Dermis blood vessel endothelial cell (primary cell): ENCODE measurements around the gene UBA6. TPM values are rescaled to one million over a fixed set of nuclear protein-coding genes. Genes with fewer than 3 reads are reported as not detected.
"Not testable (repeated sequence)": the region's sequence is repeated elsewhere in the genome, so short reads cannot be mapped to it uniquely, and the experiment has no call there.

ENCODE experiments used
- DNase-seq: peaks from one replicate; pipeline ENCODE4 v3.0.0; 2010
- total RNA-seq: library from RNA; depleted of rRNA; stranded (reverse); fragments of >200 nt; gene quantifications from 2 replicates; pipeline ENCODE4 v1.2.3, GENCODE V29; 2014

The UBA6 gene
- total RNA-seq, 1 donor from 2014 or later: 262 TPM

DNA sequence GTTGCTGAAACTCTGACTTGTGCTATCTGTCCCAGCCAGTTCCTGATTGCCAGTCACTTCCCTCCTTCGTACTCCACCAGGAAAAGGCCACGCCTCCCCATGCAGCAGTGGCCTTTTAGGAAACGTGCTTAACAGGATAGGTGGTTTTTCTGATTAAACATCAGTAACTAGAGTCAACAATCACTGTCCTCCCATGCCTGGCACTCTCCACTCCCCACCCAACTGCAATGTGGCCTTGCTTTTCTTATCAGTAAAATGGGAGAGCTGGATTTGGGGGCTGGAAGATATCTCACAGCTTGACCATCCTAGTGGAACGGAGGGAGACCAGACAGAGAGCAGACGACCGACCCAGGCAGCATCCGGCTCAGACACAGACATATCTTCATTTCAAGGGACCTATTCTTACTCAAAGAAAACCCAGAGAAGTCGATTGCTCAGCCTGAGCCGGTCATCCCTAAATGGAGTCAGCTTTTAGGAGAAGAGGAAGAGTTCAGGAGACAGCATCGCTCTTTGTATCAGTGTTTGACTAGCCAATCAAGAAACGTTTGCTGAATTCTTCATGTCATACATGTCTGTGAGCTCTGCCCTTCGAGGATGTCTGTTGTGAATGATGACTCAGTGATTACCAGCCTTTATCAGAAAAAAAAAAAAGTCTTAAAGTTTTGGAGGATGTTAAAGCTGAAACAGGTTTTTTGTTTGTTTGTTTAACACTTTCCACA is 12.7 kb upstream of the UBA6 start:
- peak; percentile 64 for DNase-seq

DNA sequence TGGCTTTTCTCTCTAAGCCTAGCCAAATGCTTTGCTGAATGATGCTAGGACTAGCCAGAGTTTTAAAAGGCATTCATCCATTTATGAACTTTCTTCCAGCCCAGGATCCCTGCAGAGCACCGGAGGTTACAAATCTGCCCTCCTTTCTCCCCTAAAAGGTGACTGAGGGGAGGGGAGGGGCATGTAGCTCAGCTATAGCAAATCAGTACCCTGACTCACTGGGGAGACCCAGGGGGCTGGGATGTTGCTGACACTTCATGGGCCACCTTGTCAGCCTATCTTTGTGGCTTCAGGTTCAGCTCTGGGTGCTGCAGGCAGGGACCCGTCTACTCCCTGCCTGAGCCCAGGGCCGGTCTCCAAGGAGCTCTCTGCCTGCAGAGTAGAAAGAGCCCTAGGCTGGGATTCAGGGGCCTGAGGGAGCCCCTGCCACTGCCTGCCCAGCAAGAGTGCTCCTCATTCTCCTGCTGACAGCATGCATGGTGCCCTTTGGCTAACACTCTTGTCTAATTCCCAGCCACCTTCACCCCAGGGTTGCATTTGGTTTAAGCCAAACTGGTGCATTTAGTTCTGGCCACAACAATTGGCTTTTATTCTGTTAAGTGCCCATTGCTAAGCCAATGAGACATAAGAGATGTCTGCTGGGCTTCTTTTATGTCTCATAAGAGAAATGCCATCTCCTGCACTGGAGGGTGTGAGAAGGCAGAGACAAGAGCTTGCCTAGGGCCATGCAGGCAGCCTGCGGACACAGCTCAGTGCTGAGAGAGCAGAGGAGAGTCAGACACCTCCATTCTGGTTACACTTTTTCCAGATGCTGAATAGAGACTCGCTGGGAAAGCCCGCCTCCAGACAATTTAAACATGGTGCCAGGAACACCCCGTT is 11.9 kb upstream of the UBA6 start:
- DNase-seq: no peak

DNA sequence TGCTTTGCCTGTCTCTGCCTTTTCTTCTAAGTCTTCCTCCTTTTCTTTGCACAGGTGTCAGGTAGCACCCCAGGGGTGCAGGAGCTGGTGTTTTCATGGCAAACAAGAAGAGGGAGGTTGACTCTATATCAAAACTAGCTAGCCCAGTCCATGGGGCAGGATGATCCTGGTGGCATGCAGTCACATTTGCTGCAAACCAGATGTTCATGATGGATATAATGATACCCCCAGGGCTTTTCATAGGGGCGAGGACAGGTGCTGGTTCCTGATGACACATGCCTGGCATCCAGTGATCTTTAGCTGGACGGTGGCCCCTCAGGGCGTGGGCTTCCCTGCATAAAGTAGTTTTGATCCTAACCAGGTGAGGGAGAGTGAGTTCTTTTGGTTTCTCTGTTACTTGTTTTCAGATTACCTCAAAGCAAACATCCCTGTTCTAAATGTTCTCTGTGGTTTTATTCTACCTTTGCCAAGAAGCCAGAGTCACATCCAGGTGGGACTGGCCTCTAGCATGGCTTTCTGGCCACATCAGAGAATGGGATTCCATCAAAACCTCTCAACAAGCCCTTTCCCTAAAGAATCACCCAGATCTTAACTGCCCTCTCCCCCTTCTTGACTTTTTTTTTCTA is 11.2 kb upstream of the UBA6 start:
- DNase-seq: no peak

DNA sequence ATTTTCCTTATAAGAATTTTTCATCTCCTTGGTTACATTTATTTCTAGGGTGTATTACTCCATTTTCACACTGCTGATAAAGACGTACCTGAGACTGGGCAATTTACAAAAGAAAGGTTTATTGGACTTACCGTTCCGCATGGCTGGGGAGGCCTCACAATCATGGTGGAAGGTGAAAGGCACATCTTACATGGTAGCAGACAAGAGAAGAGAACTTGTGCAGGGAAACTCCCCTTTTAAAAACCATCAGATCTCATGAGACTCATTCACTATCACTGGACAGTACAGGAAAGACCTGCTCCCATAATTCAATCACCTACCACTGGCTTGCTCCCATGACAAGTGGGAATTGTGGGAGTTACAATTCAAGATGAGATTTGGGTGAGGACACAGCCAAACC is 5.7 kb upstream of the UBA6 start:
- not testable (repeated sequence) for DNase-seq

DNA sequence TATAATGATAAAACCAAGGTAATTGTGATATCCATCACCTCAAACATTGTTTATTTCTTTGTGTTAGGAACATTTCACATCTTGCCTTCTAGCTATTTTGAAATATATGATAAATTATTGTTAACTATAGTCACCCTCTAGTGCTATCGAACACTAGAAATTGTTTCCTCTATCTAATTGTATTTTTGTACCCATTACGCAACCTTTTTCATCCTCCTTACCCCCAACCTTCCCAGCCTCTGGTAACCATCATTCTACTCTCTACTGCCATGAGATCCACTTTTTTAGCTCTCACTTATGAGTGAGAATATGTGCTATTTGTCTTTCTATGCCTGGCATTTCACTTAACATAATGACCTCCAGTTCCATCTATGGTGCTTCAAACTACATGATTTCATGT is 3.9 kb upstream of the UBA6 start:
- DNase-seq: no peak

DNA sequence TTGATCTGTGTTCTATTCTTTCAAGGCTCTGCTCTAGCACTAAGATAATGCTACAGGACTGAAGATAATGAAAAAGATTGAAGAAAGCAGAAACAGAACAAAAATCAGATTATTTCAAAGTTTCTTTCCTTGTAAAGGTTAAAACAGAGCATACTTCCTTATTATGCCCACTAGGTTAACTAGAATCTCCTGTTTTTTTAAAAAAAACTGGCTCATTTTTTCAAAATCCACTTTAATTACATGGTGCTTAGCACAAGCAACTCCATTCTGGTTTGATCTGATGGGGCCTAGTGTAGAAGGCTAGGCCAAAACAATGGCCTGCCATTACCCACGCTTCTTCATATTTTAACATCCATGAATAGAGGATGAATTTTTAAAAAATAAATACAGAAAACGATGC is 1.2 kb upstream of the UBA6 start:
- no peak for DNase-seq

DNA sequence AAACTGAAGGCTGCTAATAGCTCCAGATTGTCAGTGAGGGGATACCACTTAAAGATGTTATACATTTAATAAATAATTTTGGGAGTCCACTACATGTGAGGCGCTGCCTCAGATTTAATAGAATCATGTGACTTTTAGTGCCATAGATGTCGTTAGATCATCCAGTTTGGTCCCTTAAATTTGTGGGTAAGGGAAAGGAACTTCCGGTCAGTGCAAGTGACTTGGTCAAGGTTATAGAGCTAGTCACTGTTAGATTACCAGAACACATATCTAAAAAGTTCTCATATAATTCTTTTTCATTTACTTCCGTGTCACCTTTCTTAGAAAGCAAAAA is 529 bp upstream of the UBA6 start:
- DNase-seq: no peak

DNA sequence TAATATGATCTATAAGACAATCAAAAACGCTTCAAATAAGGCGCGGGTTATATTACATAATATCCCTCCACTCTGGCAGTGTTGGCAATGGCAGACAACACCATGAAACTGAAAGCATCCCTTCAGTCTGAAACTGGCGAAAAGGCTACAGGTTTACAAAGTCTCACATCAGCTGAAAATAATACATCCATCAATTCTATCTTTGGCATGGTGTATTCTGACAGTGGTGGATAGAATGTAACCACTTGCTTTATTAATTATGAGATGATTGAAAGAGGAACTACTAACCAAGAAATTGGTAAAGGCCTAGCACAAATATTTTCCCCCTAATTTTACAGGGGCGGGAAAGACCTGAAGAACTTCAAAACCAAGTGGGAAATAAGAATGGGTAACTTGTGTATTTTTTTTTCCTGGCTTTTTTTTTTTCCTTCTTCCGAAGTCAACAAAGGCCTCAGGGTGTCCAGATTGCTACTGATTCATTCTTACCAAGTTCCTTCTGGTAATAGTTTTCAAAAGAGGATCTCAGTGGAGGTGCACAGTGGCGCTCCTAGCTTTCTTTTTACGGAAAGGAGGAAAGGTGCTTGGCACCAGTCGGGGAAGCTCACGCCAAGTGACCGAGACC is 728 bp downstream of the UBA6 start:
- DNase-seq: peak; percentile 10

DNA sequence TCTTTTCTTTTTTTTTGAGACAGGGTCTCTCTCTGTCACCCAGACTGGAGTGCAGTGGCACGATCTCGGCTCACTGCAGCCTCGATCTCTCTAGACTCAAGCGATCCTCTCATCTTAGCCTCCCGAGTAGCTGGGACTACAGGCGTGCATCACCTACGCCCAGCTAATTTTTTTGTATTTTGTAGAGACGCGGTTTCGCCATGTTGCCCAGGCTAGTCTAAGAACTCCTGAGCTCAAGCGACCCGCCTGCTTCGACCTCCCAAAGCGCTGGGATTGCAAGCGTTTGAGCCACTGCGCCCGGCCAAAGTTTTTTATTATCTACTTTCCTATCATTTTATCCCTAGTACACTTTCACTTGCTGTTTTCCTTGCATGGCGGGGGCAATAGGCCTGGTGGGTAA is 1.4 kb downstream of the UBA6 start:
- DNase-seq: no peak

DNA sequence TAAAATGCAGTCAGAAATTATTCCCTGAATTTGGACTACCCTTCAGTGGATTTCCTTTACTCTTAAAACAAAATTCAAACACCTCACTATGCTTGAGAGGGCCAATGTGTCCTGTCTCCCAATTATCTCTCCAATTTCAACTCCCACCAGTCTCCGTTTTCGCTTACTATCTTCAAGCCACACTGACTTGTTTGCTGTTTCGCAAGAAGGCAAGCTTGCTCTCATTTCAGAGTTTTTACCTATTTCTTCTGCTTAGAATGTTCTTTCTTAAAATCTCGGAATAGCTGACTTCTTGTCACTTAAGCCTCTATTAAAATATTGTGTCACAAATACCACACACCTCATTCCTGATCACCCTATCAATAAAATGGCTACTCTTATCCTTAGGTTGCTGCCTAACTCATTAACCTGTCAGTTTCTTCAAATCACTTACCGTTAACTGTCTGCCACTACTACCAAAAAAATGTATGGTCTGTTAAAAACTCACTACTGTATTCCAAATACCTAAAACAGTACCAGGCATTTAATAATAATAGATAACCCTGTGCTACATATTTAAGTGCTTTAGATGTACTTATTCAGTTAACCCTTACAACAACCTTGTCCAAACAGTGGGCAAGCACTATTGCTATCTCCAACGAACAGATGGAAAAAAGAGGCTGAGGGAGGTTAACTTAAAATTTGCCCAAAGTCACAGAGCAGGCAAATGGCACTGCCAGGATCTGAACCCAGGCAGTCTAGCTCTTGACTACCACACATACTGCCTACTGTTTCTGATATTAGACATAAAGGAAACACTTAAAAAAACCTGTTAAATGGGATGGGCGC is 2.9 kb downstream of the UBA6 start:
- DNase-seq: no peak

DNA sequence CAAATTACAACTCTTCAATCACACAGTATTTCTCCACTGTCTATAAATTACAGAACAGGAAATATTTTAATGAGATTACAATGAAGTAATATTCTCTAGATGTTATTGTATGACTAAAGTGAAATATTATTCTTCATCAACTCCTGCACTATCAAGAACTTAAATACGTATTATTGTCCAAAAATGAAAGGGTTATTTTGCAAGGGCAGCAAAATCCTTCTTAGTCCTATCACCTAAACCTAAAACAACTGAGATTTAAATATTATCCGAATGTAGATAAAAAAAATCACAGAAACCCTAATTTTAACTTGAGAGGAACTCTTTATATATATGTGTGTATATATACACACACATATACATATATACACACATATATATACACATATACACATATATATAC is 4.9 kb downstream of the UBA6 start:
- no peak for DNase-seq

DNA sequence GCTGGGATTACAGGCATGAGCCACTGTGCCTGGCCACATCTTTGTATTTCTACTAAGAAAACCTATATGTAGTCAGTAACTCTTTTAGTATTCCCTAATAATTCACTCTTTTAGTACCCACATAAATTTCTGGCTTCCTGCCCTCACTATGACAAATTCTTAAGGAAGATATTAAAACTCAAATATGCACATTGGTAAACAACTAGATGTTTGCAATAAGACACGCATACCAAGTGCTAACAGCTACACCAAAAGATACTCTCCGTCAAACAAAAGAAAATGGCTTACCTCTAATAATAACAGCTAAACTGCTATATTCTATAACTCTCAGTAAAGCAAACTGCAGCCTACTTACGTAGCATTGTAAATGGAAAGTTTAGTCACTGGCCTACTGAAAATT is 6.3 kb downstream of the UBA6 start:
- DNase-seq: no peak

DNA sequence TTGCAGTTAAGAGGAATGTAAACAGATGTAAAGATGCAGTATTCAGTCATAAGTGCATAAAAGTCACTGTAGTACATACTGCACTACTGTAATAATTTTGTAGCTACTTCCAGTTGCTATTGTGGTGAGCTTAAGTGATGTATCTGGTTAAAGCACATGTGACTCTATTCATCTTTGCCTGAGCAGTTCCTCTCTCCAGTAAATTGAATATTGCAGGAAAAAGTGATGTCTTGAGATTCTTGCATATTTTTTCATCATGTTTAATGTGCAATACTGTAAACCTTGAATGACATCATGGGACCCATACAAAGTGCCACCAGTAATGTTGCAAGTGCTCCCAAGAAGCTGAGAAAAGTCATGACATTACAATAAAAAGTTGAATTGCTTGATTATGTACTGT is 9.6 kb downstream of the UBA6 start:
- no peak for DNase-seq

DNA sequence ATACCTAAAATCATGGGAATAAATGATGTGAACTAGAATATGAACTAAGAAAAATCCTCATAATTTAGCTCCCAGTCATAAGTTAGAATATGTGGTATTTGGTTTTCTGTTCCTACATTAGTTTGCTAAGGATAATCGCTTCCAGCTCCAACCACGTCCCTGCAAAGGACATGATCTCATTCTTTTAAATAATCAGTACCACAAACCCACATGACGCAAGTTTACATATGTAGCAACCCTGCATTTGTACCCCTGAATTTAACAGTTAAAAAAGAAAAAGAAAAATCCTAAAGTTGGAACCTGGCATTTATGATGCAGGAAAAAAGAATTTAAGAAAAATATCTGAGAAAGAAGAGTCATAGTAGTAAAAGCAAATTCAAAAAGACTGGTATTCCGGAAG is 13.3 kb downstream of the UBA6 start:
- DNase-seq: no peak

DNA sequence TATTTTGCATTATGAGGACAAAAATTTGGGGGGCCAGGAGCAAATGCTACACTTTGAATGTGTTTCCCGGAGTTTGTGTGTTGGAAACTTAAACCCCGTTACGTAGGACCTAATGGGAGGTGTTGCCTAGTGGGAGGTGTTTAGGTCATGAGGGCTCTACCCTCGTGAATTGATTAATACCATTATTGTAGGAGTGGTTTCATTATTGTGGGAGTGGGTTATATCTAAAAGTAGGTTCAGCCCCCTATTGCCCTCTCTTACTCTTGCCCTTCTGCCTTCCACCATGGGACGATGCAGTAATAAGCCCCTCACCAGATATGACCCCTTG is 15.5 kb downstream of the UBA6 start:
- no peak for DNase-seq

DNA sequence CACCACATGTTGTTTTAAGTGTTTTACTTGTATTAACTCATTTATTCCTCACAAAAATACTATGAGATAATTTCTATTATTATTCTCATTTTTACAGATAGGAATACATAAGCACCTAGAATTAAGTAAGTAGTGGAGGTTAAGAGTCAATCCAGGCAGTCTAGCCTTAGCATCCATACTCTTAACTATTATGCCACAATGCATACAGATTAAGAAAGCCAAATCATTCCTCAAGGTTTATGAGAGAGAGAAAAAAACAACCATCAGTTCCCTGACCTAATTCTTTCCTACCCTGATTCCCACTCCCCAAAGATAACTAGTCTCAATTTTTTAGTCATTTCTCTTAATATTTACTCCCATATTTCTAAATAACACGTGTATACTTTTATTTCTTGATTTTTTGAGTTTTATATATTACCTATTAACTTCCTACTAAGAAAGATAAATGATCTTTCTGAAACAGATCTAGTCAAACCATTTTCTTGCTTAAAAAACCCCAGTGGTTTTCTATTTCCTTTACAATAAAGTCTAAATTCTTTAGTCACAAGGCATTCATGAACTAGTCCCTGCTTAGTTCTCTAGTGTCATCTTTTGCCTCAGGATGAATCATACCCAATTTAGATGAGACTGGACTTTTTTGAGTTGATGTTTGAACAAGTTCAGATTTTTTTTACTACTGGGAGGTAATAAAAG is 16.0 kb downstream of the UBA6 start:
- DNase-seq: no peak

DNA sequence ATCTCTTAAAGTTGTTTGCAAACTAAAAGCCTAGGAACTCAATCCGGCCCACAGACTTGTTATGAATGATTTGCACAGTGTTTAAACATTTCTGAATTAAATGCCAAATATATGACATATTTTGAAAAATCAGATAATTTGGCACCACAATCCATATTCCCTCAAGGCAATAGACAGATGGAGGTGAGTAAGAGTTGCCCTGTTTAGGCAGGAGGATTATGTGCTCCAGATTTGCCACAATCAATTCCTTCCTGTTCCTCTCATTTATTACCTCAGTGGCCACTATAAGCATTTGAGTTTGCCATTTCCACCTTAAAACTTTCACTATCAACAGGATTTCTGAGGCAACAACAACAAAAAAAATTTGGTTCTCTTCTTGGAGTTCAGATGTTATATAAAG is 18.7 kb downstream of the UBA6 start:
- no peak for DNase-seq

DNA sequence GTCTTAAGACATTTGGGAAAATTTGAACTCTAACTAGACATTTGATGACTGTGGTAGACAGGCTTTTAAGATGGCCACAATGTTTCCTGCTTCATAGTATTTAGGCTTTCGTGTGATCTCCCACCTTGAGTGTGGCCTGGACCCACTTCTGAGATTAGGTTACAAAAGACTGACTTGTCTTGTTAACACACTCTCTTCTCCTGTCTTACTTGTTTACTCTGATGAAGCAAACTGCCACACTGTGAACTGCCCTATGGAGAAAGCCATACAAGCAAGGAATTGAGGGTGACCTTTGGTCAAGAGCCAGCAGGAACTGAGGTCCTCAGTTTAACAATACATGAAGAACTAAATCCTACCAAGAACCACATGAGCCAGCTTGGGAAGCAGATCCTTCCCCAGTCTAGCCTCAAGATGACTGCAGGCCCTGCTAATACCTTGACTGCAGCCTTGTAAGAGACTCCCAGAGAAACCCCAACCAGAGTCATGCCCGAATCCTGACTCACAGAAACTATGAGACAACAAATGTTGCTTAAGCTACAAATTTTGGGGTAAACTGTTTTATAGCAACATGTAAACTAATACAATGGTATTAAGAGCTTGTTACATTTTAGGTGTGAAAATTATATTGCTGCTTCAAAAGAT is 20.3 kb downstream of the UBA6 start:
- no peak for DNase-seq

DNA sequence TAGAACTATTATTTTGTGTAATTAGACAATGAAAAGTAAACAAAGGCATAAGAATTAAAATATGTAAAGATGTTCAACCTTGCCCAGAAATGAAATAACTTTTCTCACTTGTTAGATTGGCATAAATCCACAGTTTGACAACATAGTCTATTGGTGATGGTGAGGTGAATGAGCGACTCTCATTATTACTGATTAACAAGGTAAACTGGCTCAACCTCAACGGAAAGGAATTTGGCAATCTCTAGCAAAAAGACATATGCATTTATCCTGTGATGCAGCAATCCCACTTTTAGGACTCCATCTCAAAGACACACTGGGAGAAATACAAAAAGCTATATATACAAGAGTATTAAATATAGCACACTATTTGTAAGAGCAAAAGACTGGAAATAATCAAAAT is 22.3 kb downstream of the UBA6 start:
- no peak for DNase-seq

DNA sequence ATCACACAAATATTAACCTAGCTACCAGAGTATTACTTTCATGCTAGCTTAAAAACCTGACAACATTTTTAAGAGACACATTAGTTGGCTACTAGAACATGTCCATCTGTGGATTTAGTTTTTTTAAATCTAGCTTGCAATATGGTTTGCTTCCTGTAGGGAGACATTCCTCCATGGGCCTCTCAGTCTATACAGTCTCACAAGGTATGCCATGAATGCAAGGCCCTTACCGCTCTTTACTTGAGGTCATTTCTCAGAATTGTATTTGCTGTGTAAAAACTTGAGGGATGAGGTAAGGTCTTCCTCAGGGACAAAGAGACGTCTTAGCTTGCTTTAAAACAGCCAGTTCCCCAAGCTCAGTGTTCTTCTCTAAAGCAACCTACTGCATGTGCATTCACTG is 26.9 kb downstream of the UBA6 start:
- no peak for DNase-seq

DNA sequence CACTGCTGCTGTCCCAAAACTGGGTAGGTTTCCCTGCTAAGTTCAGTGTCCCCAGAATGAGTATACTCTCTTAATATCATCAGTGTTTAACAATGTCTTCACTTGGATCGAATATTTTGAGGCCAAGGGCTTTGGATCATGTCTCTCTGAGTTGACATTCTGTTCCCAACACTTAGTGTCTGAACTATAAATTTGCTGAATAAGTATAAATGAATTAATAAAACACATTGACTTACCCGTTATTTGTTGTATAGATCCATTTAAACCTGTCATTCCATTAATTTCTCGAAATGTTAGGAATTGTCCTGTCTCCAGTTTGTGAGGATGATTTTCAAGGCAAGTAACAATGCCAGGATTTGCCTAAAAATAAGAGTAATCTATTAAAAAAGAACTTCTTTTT is 32.6 kb downstream of the UBA6 start:
- DNase-seq: no peak

DNA sequence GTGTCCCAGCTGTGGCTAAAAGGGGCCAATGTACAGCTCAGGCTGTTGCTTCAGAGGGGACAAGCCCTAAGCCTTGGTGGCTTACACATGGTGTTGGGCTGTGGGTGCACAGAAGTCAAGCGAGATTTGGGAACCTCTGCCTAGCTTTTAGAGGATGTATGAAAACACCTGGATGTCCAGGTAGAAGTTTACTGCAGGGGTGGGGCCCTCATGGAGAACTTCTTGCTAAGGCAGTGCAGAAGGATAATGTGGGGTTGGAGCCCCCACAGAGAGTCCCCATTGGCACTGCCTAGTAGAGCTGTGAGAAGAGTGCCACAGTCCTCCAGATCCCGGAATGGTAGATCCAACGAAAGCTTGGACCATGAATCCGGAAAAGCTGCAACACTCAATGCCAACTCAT is 40.5 kb downstream of the UBA6 start:
- DNase-seq: no peak
